ENCODE results near the gene STAT5A.
"Not testable (repeated sequence)": the region's sequence is repeated elsewhere in the genome, so short reads cannot be mapped to it uniquely, and the experiment has no call there.

DNA sequence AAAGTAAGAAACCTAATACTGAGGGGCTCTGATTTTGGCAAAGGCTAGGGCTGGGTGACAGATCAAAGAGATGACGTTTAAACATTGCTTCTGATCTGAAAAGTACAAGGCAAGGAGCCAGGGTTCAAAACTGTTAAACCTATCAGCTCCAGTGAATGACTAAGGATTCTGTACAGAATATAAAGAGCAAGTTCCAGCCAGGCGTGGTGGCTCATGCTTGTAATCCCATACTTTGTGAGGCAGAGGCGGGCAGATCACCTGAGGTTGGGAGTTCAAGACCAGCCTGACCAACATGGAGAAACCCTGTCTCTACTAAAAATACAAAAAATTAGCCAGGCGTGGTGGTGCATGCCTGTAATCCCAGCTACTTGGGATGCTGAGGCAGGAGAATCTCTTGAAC is 47.4 kb upstream of the STAT5A start:
- TF ChIP-seq, protein P1, sequence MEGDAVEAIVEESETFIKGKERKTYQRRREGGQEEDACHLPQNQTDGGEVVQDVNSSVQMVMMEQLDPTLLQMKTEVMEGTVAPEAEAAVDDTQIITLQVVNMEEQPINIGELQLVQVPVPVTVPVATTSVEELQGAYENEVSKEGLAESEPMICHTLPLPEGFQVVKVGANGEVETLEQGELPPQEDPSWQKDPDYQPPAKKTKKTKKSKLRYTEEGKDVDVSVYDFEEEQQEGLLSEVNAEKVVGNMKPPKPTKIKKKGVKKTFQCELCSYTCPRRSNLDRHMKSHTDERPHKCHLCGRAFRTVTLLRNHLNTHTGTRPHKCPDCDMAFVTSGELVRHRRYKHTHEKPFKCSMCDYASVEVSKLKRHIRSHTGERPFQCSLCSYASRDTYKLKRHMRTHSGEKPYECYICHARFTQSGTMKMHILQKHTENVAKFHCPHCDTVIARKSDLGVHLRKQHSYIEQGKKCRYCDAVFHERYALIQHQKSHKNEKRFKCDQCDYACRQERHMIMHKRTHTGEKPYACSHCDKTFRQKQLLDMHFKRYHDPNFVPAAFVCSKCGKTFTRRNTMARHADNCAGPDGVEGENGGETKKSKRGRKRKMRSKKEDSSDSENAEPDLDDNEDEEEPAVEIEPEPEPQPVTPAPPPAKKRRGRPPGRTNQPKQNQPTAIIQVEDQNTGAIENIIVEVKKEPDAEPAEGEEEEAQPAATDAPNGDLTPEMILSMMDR (IDR thresholded peaks at IDR 0.05; ENCODE audit: insufficient read depth, low read length), result not testable (repeated sequence)
- not testable (repeated sequence) for TF ChIP-seq GABPA (IDR thresholded peaks at IDR 0.05; ENCODE audit: low read depth); POLR2AphosphoS5 (IDR thresholded peaks at IDR 0.05; ENCODE audit: low read depth); SPI1 (IDR thresholded peaks at IDR 0.05; ENCODE audit: borderline replicate concordance, low read depth); REST (IDR thresholded peaks at IDR 0.05; ENCODE audit: insufficient replicate concordance, low read depth)
